ENCODE measurements around the gene MYOC. TPM values are rescaled to one million over a fixed set of nuclear protein-coding genes. Genes with fewer than 3 reads are reported as not detected.

MYOC gene
- total and polyA plus RNA-seq, 2 experiments from 2014 or later, result not detected

- no peaks in the 10 kb centered on the region for H3K9me2 ChIP-seq (replicated peaks; ENCODE audit: insufficient read depth)
- no peaks in the 10 kb centered on the region for H3K9me3 ChIP-seq (ENCODE audit: low read depth)
- DNase-seq (ENCODE audit: low spot score), result no peak
- H3K27ac ChIP-seq, result no peak overlapping the region
- no peak overlapping the region for H3K4me2 ChIP-seq
- no peaks in the 10 kb centered on the region for H3K4me1 ChIP-seq (ENCODE audit: insufficient read depth)
- WGBS (ENCODE audit: low lambda C conversion rate, missing lambda C conversion rate), result 97% methylated on average over 2 of the region's 2 CpGs
- TF ChIP-seq EZH2 (IDR thresholded peaks at IDR 0.05; ENCODE audit: borderline replicate concordance) (no peak), CTCF (IDR thresholded peaks at IDR 0.05; ENCODE audit: poor library complexity) (no peak), EZH2phosphoT487 (IDR thresholded peaks at IDR 0.05; ENCODE audit: low read depth, severe bottlenecking, unreplicated experiment) (no peak)
- H3K36me3 ChIP-seq (replicated peaks; ENCODE audit: insufficient read depth, low read depth), result no peaks in the 10 kb centered on the region
- H3K79me2 ChIP-seq, result no peaks in the 10 kb centered on the region
- H3K27me3 ChIP-seq, result no peaks in the 10 kb centered on the region
- H2AFZ ChIP-seq, result no peak overlapping the region
- no peak overlapping the region for H3K4me3 ChIP-seq
- H4K20me1 ChIP-seq (ENCODE audit: insufficient read depth, poor library complexity, severe bottlenecking), result no peaks in the 10 kb centered on the region
These were observed 24.3 kb downstream of the MYOC start for GRCh38 chr1:171628225-171628624.

GRCh38 chr1:171627020-171627419 is 25.5 kb downstream of the MYOC start:
- WGBS (ENCODE audit: low lambda C conversion rate, missing lambda C conversion rate), result 84% methylated on average over 5 of the region's 5 CpGs
- Histone ChIP-seq H3K9me3 (ENCODE audit: low read depth) (no peaks in the 10 kb centered on the region), H3K36me3 (replicated peaks; ENCODE audit: insufficient read depth, low read depth) (no peaks in the 10 kb centered on the region), H3K27me3 (no peaks in the 10 kb centered on the region), H3K9me2 (replicated peaks; ENCODE audit: insufficient read depth) (no peaks in the 10 kb centered on the region), H3K4me1 (ENCODE audit: insufficient read depth) (no peaks in the 10 kb centered on the region), H3K4me2 (no peak overlapping the region), H3K4me3 (no peak overlapping the region), H3K27ac (no peak overlapping the region), H2AFZ (no peak overlapping the region), H4K20me1 (ENCODE audit: insufficient read depth, poor library complexity, severe bottlenecking) (no peaks in the 10 kb centered on the region), H3K79me2 (no peaks in the 10 kb centered on the region)
- TF ChIP-seq EZH2 (IDR thresholded peaks at IDR 0.05; ENCODE audit: borderline replicate concordance) (no peak), CTCF (IDR thresholded peaks at IDR 0.05; ENCODE audit: poor library complexity) (no peak), EZH2phosphoT487 (IDR thresholded peaks at IDR 0.05; ENCODE audit: low read depth, severe bottlenecking, unreplicated experiment) (no peak)
- DNase-seq (ENCODE audit: low spot score), result no peak

- no peaks in the 10 kb centered on the region for H3K4me1 ChIP-seq (ENCODE audit: insufficient read depth)
- H3K4me3 ChIP-seq, result no peak overlapping the region
- H3K9me2 ChIP-seq (replicated peaks; ENCODE audit: insufficient read depth), result no peaks in the 10 kb centered on the region
- H2AFZ ChIP-seq, result no peak overlapping the region
- DNase-seq (ENCODE audit: low spot score), result no peak
- no peaks in the 10 kb centered on the region for H4K20me1 ChIP-seq (ENCODE audit: insufficient read depth, poor library complexity, severe bottlenecking)
- H3K27ac ChIP-seq, result no peak overlapping the region
- H3K9me3 ChIP-seq (ENCODE audit: low read depth), result no peaks in the 10 kb centered on the region
- no peak for TF ChIP-seq CTCF (IDR thresholded peaks at IDR 0.05; ENCODE audit: poor library complexity)
- TF ChIP-seq EZH2phosphoT487 (IDR thresholded peaks at IDR 0.05; ENCODE audit: low read depth, severe bottlenecking, unreplicated experiment), result no peak
- TF ChIP-seq EZH2 (IDR thresholded peaks at IDR 0.05; ENCODE audit: borderline replicate concordance), result no peak
- H3K27me3 ChIP-seq, result no peaks in the 10 kb centered on the region
- no peak overlapping the region for H3K4me2 ChIP-seq
- WGBS (ENCODE audit: low lambda C conversion rate, missing lambda C conversion rate), result 90% methylated on average over 1 of the region's 1 CpG
- no peaks in the 10 kb centered on the region for H3K79me2 ChIP-seq
- H3K36me3 ChIP-seq (replicated peaks; ENCODE audit: insufficient read depth, low read depth), result no peaks in the 10 kb centered on the region
These were observed 27.3 kb downstream of the MYOC start for GRCh38 chr1:171625225-171625624.
